ENCODE data around the gene MAGI1.

Gene MAGI1

DNA sequence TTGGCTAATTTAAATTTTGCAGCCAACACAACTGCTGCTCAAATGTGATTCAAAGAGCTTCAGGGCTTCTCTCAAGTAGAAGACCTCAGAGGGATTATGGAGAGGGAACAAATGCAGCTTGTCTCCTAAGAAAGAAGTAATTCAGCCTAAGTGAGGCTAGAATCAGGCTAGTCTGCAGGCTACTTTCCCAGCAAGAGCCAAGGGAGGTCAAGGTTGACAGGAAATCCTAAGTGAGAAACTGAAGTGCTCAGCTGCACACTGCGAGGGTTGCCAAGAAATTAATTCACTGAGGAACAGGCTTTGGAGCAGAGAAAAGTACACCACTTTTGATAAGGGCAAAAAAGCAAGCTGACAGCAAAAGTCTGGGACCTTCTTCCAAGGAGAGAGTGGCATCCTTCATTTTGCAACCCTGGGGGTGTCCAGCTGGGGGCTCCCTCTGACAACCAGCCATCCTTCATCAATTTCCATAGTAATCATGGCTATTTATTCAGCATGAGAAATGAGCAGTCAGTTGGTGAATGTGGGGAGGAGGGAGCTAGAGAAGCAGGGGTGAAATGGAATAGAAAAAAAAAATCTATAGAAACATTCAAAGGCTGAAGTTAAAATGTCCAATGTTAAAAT is 704.6 kb downstream of the MAGI1 start:
- no peak for DNase-seq

DNA sequence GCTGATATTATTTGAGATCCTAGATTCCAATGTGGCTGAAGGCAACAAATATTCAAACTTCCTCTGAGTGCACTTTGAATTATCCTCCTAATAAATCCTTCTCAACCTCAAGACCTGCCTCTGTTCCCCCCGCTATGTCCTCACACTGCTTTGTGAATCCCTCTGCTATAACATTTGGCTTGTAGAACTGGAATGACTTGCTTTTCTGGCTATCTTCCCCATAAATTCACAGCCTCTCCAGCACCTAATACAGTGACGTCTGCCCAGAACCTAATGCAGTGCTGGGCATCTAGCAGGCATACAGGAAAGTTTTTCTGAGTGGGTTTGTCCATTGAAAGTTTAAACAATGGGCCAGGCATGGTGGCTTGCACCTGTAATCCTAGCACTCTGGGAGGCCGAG is 707.0 kb downstream of the MAGI1 start:
- no peak for DNase-seq

DNA sequence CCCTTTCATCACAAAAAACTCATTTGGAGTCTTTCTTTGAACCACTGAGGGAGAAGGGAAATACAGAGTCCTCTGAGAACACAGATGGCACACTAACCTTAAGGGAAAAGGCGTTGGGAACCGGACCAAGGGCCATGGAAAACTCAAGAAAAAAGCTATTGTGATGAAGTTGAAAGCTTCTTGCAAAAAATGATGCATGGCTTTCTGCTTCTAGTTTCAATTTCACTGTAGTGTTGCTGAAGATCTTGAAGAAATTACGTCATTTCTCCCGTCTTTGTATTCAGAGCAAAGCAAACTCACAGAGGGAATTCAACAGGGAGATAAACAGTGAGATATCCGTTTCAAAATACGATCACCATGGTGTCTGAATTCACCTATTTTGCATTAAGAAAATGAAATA is 708.6 kb downstream of the MAGI1 start:
- DNase-seq, result no peak

DNA sequence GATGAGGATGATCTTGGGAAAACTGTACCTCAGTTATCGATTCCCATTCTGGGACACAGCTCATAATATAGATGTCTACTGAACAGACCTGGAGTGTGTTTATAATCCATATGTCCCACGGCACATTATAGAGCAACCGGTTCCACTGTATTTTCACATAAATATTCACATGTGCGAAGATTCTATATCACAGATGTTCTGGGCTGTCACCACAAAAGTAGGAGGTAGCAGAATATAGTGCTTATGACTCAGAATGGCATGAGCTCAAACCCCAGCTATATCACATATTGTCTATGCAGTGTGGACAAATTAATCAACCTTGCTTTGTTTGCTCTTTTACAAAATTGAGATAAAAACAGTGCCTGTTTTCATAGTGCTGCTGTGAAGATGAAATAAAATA is 710.6 kb downstream of the MAGI1 start:
- DNase-seq, result no peak

DNA sequence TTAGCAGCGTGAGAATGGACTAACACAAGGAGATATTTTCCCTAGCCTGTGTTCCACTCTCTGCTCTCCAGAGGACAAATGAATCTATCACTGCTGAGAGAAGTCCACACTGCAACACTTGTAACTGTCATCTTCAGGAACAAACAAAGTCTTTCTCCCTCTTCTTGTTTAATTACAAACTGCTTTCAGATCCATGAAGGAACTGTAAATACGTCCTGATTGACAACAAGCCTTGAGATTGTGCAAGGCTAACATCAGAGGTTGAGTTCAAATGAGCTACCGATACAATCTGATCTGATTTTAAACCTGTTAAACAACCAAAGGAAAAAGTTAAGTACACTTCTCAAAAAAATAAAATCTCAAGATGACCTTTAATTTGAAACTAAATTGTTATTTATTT is 712.1 kb downstream of the MAGI1 start:
- no peak for DNase-seq

DNA sequence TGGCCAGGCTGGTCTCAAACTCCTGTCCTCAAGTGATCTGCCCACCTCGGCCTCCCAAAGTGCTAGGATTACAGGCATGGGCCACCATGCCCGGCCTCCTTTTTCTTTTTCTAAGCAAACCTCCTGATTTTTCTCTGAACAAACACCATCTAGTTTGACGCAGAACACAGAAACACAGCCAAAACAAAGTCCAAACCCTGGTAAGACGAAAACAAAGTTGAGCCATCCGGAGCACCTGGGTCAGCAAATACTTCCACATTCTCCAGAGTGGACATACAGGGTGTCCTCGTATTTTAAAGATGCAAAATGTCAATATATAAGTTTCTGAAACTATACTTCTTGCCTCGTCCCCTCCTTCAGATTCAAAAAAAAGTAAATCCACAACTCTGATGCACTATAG is 715.8 kb downstream of the MAGI1 start:
- DNase-seq, result no peak

DNA sequence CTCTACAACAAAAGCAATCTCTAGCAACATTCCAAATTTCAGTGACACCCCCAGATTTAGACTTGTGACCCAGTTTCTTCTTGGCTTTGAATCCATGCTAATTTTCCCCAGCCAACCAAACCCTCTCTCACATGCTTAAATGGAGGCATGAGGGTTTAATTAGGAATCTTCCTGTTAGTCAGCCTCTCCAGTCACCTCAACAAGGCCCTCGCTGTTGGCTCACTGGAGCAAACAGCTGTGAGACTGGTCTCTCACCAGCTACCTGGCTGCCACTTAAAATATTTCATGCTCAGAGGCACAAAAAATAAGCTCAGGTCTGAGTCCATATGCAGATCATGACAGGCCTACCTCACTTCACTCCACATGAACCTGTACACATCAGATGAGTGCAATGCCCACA is 720.5 kb downstream of the MAGI1 start:
- DNase-seq, result no peak

DNA sequence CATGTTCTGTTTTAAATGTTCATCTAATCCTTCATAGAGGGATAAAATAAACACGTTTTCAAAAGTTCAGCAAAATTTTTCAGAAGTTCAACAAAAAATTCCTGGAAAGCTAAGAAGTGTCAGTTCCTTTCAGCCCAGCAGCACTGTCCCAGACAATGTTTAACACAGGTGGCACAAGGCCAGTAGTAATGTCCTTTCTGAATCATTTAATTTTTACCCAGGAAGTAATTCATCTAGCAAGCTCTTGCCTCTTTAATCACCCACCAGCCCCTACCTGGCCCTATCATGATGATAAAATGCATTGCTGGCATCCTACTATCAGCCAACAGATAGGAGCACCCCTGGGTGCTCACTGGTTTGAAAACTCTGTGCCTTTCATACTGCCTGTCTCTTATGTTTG is 723.8 kb downstream of the MAGI1 start:
- no peak for DNase-seq

DNA sequence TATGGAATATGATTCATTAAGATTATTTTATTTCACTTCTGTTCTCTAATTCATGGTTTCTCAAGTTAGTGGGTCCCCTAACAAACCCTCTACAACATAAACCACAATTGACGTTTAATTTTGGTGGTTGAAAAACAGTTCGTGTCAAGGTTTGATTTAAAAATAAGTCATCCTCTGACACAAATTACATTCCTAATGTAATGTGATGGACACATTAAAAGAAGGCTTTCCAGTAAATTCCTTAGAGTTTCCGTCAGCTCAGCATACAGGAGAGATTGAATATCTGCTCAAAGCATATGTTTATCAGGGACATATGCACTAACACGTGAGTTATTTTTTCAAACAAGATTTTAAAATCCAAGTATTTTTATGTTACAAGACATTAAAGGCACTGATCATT is 724.4 kb downstream of the MAGI1 start:
- DNase-seq, result no peak

DNA sequence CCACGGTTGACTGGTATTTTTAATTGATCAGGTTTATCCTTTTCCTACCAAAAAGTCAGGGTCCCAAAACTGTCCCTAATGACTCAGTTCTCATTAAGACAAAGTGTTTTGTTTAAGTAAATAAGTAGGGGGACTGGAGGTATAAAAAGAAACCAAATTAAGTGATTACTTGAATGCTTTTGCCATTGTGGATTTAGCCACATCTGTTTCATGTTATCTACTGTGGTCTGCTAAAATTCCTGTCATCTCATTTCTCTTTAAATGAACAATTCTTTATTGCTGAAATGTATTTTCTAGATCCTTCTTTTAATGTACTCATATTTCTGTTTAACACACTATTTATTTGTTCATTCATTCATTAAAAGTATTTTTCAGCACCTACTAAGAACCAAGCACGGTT is 725.1 kb downstream of the MAGI1 start:
- DNase-seq, result no peak

DNA sequence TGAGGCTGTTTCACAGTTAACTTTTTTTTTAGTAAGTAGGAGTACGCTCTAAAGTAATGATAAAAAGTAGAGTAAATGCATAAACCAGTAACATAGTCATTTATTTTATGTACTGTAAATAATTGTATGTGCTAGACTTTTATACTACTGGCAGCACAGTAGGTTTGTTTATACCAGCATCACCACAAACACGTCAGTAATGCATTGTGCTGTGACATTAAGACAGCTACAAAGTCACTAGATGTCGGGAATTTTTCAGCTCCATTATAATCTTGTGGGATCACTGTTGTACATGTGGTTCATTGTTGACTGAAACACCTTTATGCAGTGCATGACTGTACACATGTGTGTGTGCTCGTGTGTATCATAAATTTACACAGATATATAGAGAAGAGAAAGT is 732.9 kb downstream of the MAGI1 start:
- DNase-seq, result no peak

All from cortex of kidney (tissue), 1 donor.